Upper lobe of left lung (tissue), 4 donors: Measurements from ENCODE around the gene PALM.

Experiments
- CTCF ChIP-seq, 6 experiments: fragments of 450-650 bp in 4 of 6; fragments of 200-600 bp in 2 of 6; sonication (generic) in 2 of 6; IDR thresholded peaks; one replicate each; pipeline ENCODE4 v1.5.1; 2016 to 2019; ENCODE audit warnings: antibody characterized with exemption in 6 of 6
- EP300 ChIP-seq, 4 donors: sonication (generic); formaldehyde crosslinking; IDR thresholded peaks; one replicate each; pipeline ENCODE4 v1.5.1; 2017; ENCODE audit warnings: antibody characterized with exemption in 4 of 4, control low read depth in 2 of 4
- POLR2A ChIP-seq, 4 donors: fragments of 450-650 bp; IDR thresholded peaks; one replicate each; pipeline ENCODE4 v1.5.1; 2016 to 2017; ENCODE audit warnings: antibody characterized with exemption in 4 of 4, mild to moderate bottlenecking in 2 of 4

GRCh38 chr19:738509-739128, 29.9 kb downstream of the PALM start:
- TF ChIP-seq CTCF (IDR thresholded peaks at IDR 0.05) (no peak), POLR2A (IDR thresholded peaks at IDR 0.05) (no peak), EP300 (IDR thresholded peaks at IDR 0.05) (no peak)
